HG03066 (cell line): ENCODE data around the gene TUBB3.
"Not testable (repeated sequence)": the region's sequence is repeated elsewhere in the genome, so short reads cannot be mapped to it uniquely, and the experiment has no call there.

Experiments used
- ATAC-seq: cut with Tn5 transposase; IDR thresholded peaks from one replicate; pipeline ENCODE4 v1.9.1; 2021; ENCODE audit warnings: low read depth; ENCODE audit not compliant: unreplicated experiment

TUBB3 gene

GRCh38 chr16:89899879-89900481 lies 23.2 kb upstream of the TUBB3 start:
- ATAC-seq = no peak

- no peak for ATAC-seq
These were observed 22.3 kb upstream of the TUBB3 start for GRCh38 chr16:89900885-89901284.

- ATAC-seq = no peak
These were observed 20.2 kb upstream of the TUBB3 start for GRCh38 chr16:89902980-89903379.

- no peak for ATAC-seq
These were observed 19.1 kb upstream of the TUBB3 start for GRCh38 chr16:89903908-89904515.

- no peak for ATAC-seq
These were observed 18.3 kb upstream of the TUBB3 start for GRCh38 chr16:89904606-89905510.

GRCh38 chr16:89905511-89906139 lies 17.5 kb upstream of the TUBB3 start:
- no peak for ATAC-seq

GRCh38 chr16:89906140-89907025 lies 16.8 kb upstream of the TUBB3 start:
- no peak for ATAC-seq

GRCh38 chr16:89907055-89907814 lies 15.9 kb upstream of the TUBB3 start:
- no peak for ATAC-seq

GRCh38 chr16:89908236-89908635 lies 14.9 kb upstream of the TUBB3 start:
- ATAC-seq = no peak

GRCh38 chr16:89909777-89910716 lies 13.1 kb upstream of the TUBB3 start:
- no peak for ATAC-seq

GRCh38 chr16:89910717-89911354 lies 12.3 kb upstream of the TUBB3 start:
- ATAC-seq = no peak

- no peak for ATAC-seq
These were observed 11.8 kb upstream of the TUBB3 start for GRCh38 chr16:89911375-89911774.

- no peak for ATAC-seq
These were observed 11.0 kb upstream of the TUBB3 start for GRCh38 chr16:89912143-89912542.

- ATAC-seq = no peak
These were observed 10.5 kb upstream of the TUBB3 start for GRCh38 chr16:89912627-89913026.

- no peak for ATAC-seq
These were observed 9.4 kb upstream of the TUBB3 start for GRCh38 chr16:89913408-89914387.

GRCh38 chr16:89914642-89915285 lies 8.4 kb upstream of the TUBB3 start:
- ATAC-seq = not testable (repeated sequence)
